GM18526 (cell line): ENCODE measurements around the gene INTS7.

ENCODE experiments used
- POLR2A ChIP-seq: IDR thresholded peaks from 3 replicates; pipeline ENCODE4 v1.6.1; 2011; ENCODE audit not compliant: insufficient read length; ENCODE audit errors: extremely low read depth

INTS7 gene

GRCh38 chr1:211909395-211909794, 126.0 kb downstream of the INTS7 start:
- TF ChIP-seq POLR2A, result no peak

- TF ChIP-seq POLR2A, result no peak
Observed at GRCh38 chr1:211908951-211909350, 126.4 kb downstream of the INTS7 start.

- no peak for TF ChIP-seq POLR2A
Observed at GRCh38 chr1:211908453-211908852, 126.9 kb downstream of the INTS7 start.

GRCh38 chr1:211903490-211904245, 131.7 kb downstream of the INTS7 start:
- no peak for TF ChIP-seq POLR2A

GRCh38 chr1:211902624-211903291, 132.6 kb downstream of the INTS7 start:
- TF ChIP-seq POLR2A, result no peak

- TF ChIP-seq POLR2A, result no peak
Observed at GRCh38 chr1:211901945-211902344, 133.4 kb downstream of the INTS7 start.

GRCh38 chr1:211900441-211900840, 134.9 kb downstream of the INTS7 start:
- TF ChIP-seq POLR2A, result no peak

GRCh38 chr1:211896958-211897357, 138.4 kb downstream of the INTS7 start:
- TF ChIP-seq POLR2A, result no peak

- TF ChIP-seq POLR2A, result no peak
Observed at GRCh38 chr1:211895126-211895759, 140.1 kb downstream of the INTS7 start.

GRCh38 chr1:211894312-211894711, 141.0 kb downstream of the INTS7 start:
- TF ChIP-seq POLR2A, result no peak

GRCh38 chr1:211893260-211893659, 142.1 kb downstream of the INTS7 start:
- TF ChIP-seq POLR2A, result no peak

GRCh38 chr1:211892577-211892976, 142.8 kb downstream of the INTS7 start:
- no peak for TF ChIP-seq POLR2A

GRCh38 chr1:211891708-211892107, 143.6 kb downstream of the INTS7 start:
- TF ChIP-seq POLR2A, result no peak
